ENCODE results near the gene SINHCAF.

The SINHCAF gene

DNA sequence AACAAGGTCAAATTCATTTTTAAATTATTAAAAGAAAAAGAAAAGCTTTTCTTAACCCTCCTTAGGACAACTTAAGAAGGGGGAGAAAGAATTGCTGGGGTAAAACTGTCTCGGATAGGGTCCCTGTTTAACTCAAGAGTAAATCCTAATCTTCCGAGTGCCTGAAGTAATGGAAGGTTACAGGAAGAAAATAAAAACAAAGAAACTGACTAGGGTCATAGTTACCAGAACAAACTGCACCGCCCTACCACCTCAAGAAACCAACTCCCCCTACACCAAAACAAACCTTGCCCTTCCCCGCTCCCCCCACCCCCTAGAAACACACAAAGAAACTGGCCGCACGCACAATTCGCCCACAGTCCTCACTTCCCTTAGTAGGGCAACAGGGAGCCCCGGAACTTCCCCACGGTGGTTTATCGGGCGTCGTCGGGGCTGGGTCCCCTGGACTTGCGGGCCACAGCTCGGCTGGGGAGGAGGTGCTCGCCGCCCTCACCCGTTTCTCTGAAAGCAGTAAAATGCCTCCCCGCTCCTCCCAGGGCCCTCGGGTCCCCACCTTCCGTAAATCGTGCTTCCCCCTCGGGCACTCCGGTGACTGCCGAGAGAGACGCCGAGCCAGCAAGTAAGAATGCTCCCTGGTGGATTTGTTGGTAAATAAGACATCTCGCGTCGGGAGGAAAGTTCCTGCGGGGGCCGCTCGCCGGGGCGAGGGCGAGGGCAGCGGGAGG is 2.4 kb downstream of the SINHCAF start:
- no peak for TF ChIP-seq POLR2A (IDR thresholded peaks at IDR 0.05; ENCODE audit: low read depth, low read length)
- DNase-seq (ENCODE audit: insufficient read length, low spot score) (peak; percentile 28), FAIRE-seq (no peak)

DNA sequence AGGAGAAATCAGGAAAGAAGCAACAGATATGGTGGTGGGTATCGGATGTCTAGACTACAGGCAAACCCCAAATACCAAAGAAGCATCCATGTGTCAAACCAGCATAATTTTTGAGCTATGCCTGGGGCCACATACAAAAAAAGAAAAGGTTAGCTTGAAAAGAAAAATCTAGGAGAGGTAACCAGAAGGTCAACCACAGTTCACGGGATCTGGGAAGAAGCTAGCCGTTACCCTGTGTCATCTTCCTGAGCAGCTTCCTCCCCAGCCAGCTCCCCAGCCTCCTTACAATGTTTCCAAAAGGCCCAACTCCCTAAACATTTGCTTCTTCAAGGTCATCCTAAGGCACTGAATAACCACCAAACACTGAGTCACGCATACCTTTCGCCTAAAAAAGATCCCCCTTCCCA is 3.1 kb downstream of the SINHCAF start:
- peak; percentile 50 for FAIRE-seq
- no peak for TF ChIP-seq POLR2A (IDR thresholded peaks at IDR 0.05; ENCODE audit: low read depth, low read length)
- peak; percentile 34 for DNase-seq (ENCODE audit: insufficient read length, low spot score)

DNA sequence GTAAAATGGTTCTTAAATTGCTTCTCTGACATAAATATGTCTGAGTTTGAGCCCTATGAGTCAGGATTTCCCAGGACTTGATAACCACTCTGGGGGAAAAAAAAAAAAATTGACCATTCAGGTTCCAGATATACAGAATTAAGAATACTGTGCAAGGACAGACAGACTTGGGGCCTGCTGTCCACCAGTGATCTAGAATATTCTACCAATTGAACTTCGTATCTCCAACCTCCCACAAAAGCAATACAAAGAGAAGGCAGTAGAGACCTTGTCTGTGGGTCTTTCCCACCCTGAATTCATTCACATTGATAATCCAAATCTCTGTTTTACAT is 4.1 kb downstream of the SINHCAF start:
- DNase-seq (ENCODE audit: insufficient read length, low spot score) (no peak), FAIRE-seq (no peak)
- no peak for TF ChIP-seq POLR2A (IDR thresholded peaks at IDR 0.05; ENCODE audit: low read depth, low read length)

DNA sequence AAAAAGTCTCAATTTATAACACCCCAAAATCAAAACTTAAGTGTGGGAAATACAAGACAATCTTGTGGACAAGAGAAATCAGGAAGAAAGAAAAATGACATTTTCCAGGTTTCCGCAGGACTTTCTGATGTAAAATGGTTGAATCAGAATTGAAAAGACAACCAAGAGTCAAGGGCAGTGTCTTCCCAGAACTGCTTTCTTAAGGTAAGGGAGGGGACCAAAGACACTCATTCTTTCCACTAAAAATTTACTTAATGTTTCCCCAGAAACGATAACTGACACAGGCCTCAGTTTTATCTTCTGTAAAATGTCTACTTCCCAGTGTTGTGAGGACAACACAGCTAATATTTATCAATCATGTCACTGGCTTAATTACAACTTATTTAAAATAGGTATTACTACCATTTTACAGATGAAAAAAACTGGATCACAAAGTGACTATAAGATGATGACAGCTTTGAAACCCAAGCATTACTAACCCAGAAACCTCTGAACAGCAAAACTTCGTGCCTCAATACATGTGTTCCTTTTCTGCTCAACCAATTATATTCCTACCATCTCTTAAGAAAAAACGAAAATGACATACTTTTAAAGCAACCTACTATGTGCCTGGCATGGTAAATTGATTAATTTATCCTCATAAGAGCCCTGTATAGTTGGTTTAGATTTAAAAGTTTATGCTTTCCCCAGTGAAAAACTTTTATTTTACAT is 4.6 kb downstream of the SINHCAF start:
- no peak for FAIRE-seq
- DNase-seq (ENCODE audit: insufficient read length, low spot score): no peak
- no peak for TF ChIP-seq POLR2A (IDR thresholded peaks at IDR 0.05; ENCODE audit: low read depth, low read length)

DNA sequence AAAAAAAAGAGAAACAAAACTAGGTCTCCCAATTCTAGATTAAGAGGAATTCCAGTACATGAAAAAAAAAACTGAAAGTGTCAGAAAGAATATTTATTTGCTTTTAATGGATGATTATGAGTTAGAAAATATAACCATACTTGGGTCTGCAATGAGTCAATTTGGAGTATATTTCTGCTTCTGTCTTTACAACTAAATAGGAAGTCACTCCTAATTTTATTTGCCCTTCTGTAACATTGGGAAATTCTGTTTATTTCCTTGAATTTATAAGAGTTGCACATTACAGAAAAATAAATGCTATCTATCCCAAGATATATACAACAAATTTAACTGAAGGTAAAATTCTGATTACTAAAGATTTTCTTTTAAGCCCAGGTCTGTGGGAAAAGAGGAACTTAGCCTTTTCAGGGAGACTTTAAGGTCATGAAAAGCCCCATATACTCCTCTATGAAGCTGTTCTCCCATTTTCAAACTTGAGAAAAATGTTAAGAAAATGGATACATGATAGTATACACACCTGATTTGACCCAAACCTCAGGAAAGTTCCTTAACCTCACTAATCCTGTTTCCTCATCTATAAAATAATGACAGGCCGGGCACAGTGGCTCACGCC is 7.2 kb downstream of the SINHCAF start:
- FAIRE-seq: no peak
- DNase-seq (ENCODE audit: insufficient read length, low spot score): no peak
- TF ChIP-seq POLR2A (IDR thresholded peaks at IDR 0.05; ENCODE audit: low read depth, low read length): no peak

DNA sequence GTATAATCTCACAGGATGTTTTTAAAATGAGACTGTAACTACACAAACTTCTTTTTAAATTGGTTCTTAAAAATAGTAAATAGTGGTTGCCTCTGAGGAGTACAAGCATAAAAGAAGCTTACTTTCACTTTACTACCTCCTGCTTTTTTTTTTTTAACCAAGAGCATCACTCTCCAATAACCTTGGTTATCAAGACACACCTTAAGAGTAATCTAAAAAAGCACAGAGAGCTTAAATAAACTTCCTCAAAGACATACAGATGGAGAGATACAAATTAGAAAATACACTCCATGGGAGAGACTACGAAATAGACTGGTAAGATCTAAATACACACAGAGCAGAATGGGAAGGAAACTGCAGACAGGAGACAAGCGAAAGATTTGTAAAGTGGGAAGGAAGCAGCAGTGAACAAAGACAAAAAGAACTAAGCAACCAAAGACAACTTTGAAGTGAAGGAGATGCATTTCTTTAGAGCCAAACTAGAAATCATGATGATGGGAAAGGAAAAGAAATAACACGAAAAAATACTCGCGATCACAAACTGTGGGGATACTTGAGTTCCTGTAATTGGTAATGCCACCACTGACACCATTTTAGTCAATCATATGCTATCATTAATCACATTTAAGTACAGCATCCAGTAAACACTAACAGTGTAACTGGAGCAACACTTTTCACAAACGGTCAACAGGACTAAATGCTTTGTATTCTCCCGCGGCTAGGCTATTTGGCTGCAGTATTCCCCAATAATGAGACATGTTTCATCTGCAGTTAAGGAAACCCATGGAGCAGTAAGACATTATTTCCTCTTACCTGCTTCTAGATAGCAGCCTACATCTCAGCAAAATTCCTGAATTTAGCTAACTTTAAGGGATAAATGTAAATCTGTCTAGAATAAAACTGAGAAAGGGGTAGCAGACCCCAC is 8.2 kb downstream of the SINHCAF start:
- no peak for TF ChIP-seq POLR2A (IDR thresholded peaks at IDR 0.05; ENCODE audit: low read depth, low read length)
- FAIRE-seq: peak; percentile 94
- no peak for DNase-seq (ENCODE audit: insufficient read length, low spot score)

DNA sequence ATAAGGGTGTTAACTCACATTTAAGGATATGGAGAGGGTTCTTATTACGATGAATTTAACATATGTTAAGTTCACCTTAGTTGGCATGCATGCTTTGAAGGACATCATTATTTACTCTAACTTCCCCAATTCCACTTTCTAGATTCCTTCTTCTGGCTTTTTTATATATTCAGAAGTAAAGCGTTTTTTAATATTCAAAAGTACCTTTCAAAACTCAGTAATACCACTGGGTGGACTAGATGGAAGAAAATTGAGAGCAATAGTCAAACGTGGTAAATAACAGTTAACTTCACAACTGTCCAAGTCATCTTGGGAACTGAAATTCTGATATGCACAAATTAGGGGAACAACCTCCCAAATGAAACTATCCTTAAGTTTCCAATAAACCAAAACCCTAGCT is 9.1 kb downstream of the SINHCAF start:
- no peak for TF ChIP-seq POLR2A (IDR thresholded peaks at IDR 0.05; ENCODE audit: low read depth, low read length)
- peak; percentile 52 for FAIRE-seq
- DNase-seq (ENCODE audit: insufficient read length, low spot score): no peak

DNA sequence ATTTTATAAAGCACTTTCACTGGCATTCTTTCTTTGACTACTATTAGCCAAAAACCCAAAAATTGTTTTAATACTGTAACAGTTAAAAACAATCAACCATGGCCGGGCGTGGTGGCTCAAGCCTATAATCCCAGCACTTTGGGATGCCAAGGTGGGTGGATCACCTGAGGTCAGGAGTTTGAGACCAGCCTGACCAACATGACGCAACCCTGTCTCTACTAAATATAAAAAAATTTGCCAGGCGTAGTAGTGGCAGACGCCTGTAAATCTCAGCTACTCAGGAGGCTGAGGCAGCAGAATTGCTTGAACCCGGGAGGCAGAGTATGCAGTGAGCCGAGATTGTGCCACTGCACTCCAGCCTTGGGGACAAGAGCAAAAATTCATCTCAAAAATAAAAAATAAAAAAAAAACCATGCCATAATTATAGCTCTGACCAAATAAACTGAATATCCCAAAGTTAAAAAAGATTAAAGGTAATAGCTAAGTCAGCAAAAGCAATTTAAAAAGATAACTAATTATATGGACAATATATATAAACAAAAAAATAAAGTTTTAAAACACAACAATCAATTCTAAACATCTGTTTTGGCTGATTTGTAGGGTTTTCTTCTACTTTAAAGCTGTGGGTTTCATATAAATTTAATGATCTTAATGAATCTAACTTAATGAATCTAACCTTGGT is 10.0 kb downstream of the SINHCAF start:
- DNase-seq (ENCODE audit: insufficient read length, low spot score): no peak
- no peak for FAIRE-seq
- TF ChIP-seq POLR2A (IDR thresholded peaks at IDR 0.05; ENCODE audit: low read depth, low read length): no peak

DNA sequence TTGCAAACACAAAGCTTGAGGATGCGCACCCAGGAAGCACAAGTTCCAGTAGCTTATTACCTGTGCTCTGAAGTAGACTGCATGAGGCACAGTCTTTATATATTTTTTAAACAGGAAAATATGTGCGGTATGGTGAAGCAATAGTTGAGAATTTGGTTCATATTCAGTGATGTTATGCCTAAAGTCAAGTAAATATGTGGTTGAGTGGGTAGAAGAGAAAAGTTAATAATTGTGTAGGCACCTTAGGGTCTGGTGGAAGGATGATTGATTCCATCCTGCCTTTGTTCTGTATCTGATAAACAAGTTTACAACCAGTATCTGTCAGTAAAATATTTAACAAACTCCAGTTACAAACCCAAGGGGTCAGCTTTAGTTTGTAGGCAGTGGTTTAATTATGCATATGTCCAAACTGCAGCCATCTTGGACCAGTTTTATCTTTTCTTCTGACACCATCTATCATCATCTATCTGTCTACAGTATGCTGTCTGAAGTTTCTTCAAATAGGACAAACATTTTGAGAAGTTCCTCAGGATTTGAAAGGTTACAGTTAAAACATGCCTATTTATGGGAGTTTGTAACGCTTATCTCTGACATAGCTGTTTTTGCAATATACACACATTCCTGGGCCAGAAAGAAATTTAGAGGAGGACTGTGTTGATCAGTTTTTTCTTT is 10.8 kb downstream of the SINHCAF start:
- no peak for FAIRE-seq
- TF ChIP-seq POLR2A (IDR thresholded peaks at IDR 0.05; ENCODE audit: low read depth, low read length): no peak
- DNase-seq (ENCODE audit: insufficient read length, low spot score): no peak

DNA sequence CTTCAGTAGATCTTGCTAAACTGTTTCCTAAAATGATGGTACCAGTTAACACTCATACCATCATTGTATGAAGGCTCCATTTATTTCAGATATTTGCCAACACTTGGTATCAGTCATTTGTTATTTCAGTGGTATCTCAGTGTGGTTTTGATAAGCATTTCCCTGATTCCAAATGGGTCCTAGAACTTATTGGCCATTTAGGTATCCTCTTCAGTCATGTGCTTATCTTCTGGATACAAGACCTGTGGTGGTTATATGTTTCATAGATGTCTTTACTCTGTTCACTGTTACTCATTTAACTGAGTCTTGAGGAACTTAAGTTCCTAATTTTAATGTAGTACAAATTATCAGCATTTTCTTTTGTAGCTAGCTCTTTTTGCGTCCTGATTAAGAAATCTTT is 13.5 kb downstream of the SINHCAF start:
- TF ChIP-seq POLR2A (IDR thresholded peaks at IDR 0.05; ENCODE audit: low read depth, low read length): no peak
- FAIRE-seq: peak; percentile 73
- no peak for DNase-seq (ENCODE audit: insufficient read length, low spot score)

DNA sequence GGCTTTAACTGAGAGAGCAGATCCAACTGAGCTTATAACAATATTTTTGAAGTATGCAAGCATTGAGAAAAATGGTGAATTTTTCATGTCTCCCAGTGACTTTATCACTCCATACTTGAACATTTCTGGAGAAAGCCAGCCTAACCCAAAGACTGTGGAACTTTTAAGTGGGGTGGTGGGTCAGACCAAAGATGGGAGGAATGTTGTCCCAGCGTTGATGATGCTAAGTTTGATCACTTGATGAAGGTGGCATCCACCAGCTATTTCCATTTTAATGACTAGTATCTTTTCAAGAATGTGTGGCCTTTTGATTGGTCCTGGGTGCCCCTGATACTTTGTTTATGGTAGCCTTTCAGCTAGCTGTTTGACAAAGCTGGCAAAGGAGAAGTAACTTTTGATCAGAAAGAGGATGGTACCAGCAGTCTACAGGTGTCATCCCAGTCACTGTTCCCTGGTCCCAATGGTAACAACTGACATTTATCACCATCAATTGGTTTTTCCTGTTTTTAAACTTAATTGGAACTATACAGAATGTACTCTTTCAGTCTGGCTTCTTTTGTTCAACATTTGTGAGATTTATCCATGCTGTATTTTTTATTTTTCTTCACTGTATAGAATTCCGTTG is 14.2 kb downstream of the SINHCAF start:
- DNase-seq (ENCODE audit: insufficient read length, low spot score) (no peak), FAIRE-seq (no peak)
- TF ChIP-seq POLR2A (IDR thresholded peaks at IDR 0.05; ENCODE audit: low read depth, low read length): no peak

DNA sequence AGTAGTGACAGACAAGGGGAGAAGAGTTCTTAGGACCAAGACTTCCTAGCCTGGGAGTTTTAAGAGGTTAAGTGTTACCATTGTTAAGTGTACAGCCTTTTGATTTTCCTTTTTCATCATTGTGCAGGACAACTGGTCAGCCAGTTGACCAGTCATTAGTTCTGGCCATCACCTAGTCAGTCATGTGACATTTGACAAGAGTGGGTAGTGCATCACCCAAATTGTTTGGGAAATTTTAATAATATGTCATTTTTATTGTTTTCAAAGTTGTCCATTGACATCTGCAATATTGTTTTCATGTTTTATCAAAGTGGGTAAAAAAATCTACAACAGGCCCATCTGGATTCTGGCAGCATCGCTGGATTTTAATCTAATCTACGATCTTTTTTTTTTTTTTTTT is 15.5 kb downstream of the SINHCAF start:
- FAIRE-seq (no peak), DNase-seq (ENCODE audit: insufficient read length, low spot score) (no peak)
- no peak for TF ChIP-seq POLR2A (IDR thresholded peaks at IDR 0.05; ENCODE audit: low read depth, low read length)

Measured in H54 (cell line).